GM23338 (cell line): ENCODE data around the gene PGM2. TPM values are rescaled to one million over a fixed set of nuclear protein-coding genes. Genes with fewer than 3 reads are reported as not detected.

Experiments used
- ATAC-seq: fragments of 200-7000 bp; cut with Tn5 transposase; 3 replicates; pipeline ENCODE4 v1.9.1; 2020
- DNase-seq: peaks from one replicate; pipeline ENCODE4 v3.0.0-alpha.2; 2015; ENCODE audit warnings: low spot score
- H2AFZ ChIP-seq: fragments of 200-600 bp; sonication (generic); 2 replicates; pipeline ENCODE4 v1.8.0; 2016; ENCODE audit warnings: antibody characterized with exemption, mild to moderate bottlenecking, moderate library complexity
- H3F3A ChIP-seq: fragments of 200-600 bp; sonication (generic); replicated peaks from 2 replicates; pipeline ENCODE4 v1.8.0; 2017; ENCODE audit warnings: antibody characterized with exemption, mixed run types, low read depth
- H3K27ac ChIP-seq: fragments of 200-600 bp; sonication (generic); 2 replicates; pipeline ENCODE4 v1.6.1; 2016; ENCODE audit warnings: low read depth
- H3K27me3 ChIP-seq: fragments of 200-600 bp; sonication (generic); 2 replicates; pipeline ENCODE4 v1.8.0; 2016; ENCODE audit warnings: mild to moderate bottlenecking, mixed run types, moderate library complexity; ENCODE audit not compliant: insufficient read depth
- H3K36me3 ChIP-seq: fragments of 200-600 bp; sonication (generic); 2 replicates; pipeline ENCODE4 v1.8.0; 2016; ENCODE audit warnings: mild to moderate bottlenecking; ENCODE audit not compliant: insufficient read depth
- H3K4me1 ChIP-seq: fragments of 200-600 bp; sonication (generic); 2 replicates; pipeline ENCODE4 v1.8.0; 2016; ENCODE audit warnings: mild to moderate bottlenecking, moderate library complexity; ENCODE audit not compliant: insufficient read depth
- H3K4me2 ChIP-seq: fragments of 200-600 bp; sonication (generic); 2 replicates; pipeline ENCODE4 v1.7.1; 2017; ENCODE audit warnings: mixed run types
- H3K4me3 ChIP-seq: fragments of 200-600 bp; sonication (generic); 2 replicates; pipeline ENCODE4 v1.6.1; 2016; ENCODE audit warnings: mixed run types
- H3K79me2 ChIP-seq: fragments of 200-600 bp; sonication (generic); replicated peaks from 2 replicates; pipeline ENCODE4 v1.8.0; 2017; ENCODE audit warnings: mild to moderate bottlenecking; ENCODE audit not compliant: insufficient read depth
- H3K9me2 ChIP-seq: fragments of 200-600 bp; sonication (generic); 2 replicates; pipeline ENCODE4 v1.8.0; 2017; ENCODE audit not compliant: insufficient read depth
- H4K20me1 ChIP-seq: fragments of 200-600 bp; sonication (generic); replicated peaks from 2 replicates; pipeline ENCODE4 v1.8.0; 2017; ENCODE audit warnings: mild to moderate bottlenecking; ENCODE audit not compliant: insufficient read depth
- H3K27ac Mint-ChIP-seq: 2 replicates; pipeline ENCODE4 v1.8.0; 2020; ENCODE audit warnings: inconsistent platforms, mild to moderate bottlenecking, moderate library complexity, mixed read lengths
- H3K27me3 Mint-ChIP-seq: 3 replicates; pipeline ENCODE4 v1.8.0; 2022; ENCODE audit warnings: low read depth, mild to moderate bottlenecking, moderate library complexity, mixed read lengths, inconsistent platforms; ENCODE audit not compliant: insufficient read depth, poor library complexity
- H3K36me3 Mint-ChIP-seq: 3 replicates; pipeline ENCODE4 v1.8.0; 2021; ENCODE audit warnings: low read depth, mild to moderate bottlenecking, inconsistent platforms, moderate library complexity, mixed read lengths
- H3K4me1 Mint-ChIP-seq: 3 replicates; pipeline ENCODE4 v1.8.0; 2020; ENCODE audit warnings: mild to moderate bottlenecking, inconsistent platforms, mixed read lengths
- H3K4me3 Mint-ChIP-seq: 3 replicates; pipeline ENCODE4 v1.8.0; 2021; ENCODE audit warnings: moderate library complexity, mild to moderate bottlenecking, inconsistent platforms, mixed read lengths
- H3K9me3 Mint-ChIP-seq: 3 replicates; pipeline ENCODE4 v1.8.0; 2020; ENCODE audit warnings: moderate library complexity, mild to moderate bottlenecking, inconsistent platforms, mixed read lengths
- CREB1 ChIP-seq: fragments of 250-450 bp; sonication (Bioruptor Pico); IDR thresholded peaks from 2 replicates; pipeline ENCODE4 v1.5.0; 2020; ENCODE audit warnings: low read depth, mild to moderate bottlenecking, moderate library complexity
- CTCF ChIP-seq, 2 experiments: fragments of 200-600 bp in 1 of 2; sonication (generic) in 1 of 2; conservative IDR thresholded peaks; 2 replicates each; pipeline versions ENCODE4 v1.5.1 to v1.6.1; 2016 to 2017; ENCODE audit warnings: antibody characterized with exemption in 2 of 2, low read depth in 2 of 2, mild to moderate bottlenecking in 2 of 2, moderate library complexity in 1 of 2
- ETS1 ChIP-seq: IDR thresholded peaks from 2 replicates; pipeline ENCODE4 v1.6.1; 2016; ENCODE audit warnings: antibody characterized with exemption
- EZH2 ChIP-seq: fragments of 200-600 bp; sonication (generic); IDR thresholded peaks from one replicate; pipeline ENCODE4 v1.8.0; 2017; ENCODE audit warnings: antibody characterized with exemption, mild to moderate bottlenecking, low read depth; ENCODE audit not compliant: unreplicated experiment
- JUNB ChIP-seq: IDR thresholded peaks from one replicate; pipeline ENCODE4 v1.6.1; 2016; ENCODE audit warnings: antibody characterized with exemption; ENCODE audit not compliant: unreplicated experiment
- NANOG ChIP-seq: IDR thresholded peaks from 2 replicates; pipeline ENCODE4 v1.6.1; 2016; ENCODE audit warnings: antibody characterized with exemption, borderline replicate concordance
- POLR2AphosphoS5 ChIP-seq: IDR thresholded peaks from 2 replicates; pipeline ENCODE4 v1.6.1; 2016; ENCODE audit warnings: antibody characterized with exemption, low read depth
- REST ChIP-seq: IDR thresholded peaks from one replicate; pipeline ENCODE4 v1.6.1; 2018; ENCODE audit warnings: antibody characterized with exemption; ENCODE audit not compliant: unreplicated experiment
- ZNF114 ChIP-seq: fragments of 250-450 bp; sonication (Bioruptor Pico); IDR thresholded peaks from 2 replicates; pipeline ENCODE4 v1.5.0; 2020; ENCODE audit warnings: mild to moderate bottlenecking, moderate library complexity
- ZNF331 ChIP-seq: fragments of 250-450 bp; sonication (Bioruptor Pico); IDR thresholded peaks from 2 replicates; pipeline ENCODE4 v1.5.0; 2020; ENCODE audit warnings: low read depth, mild to moderate bottlenecking, moderate library complexity
- polyA plus RNA-seq: library from polyadenylated mRNA; unstranded; fragments of >200 nt; fragmentation: Nextera tagmentation; extraction: Ambion mirVana; gene quantifications from 2 replicates; pipeline ENCODE4 v1.2.1, GENCODE V29; 2016
- total RNA-seq: library from RNA; depleted of rRNA; stranded (reverse); fragments of >200 nt; shearing (Covaris generic); gene quantifications from 2 replicates; pipeline ENCODE4 v1.2.3, GENCODE V29; 2014

Gene PGM2
- total and polyA plus RNA-seq, 2 experiments from 2014 or later: 11.4 to 30.8 TPM

- TF ChIP-seq REST: no peak
- no peak for TF ChIP-seq CREB1 (CRISPR knock-in tag)
- TF ChIP-seq JUNB: no peak
- no peak for TF ChIP-seq POLR2AphosphoS5
- no peak for TF ChIP-seq ZNF114 (CRISPR knock-in tag)
- TF ChIP-seq NANOG: no peak
- TF ChIP-seq ETS1: no peak
- no peak for TF ChIP-seq EZH2
- TF ChIP-seq ZNF331 (CRISPR knock-in tag): no peak
These were observed 21.4 kb upstream of the PGM2 start (continued) for GRCh38 chr4:37805091-37805490.

- no peak overlapping the region for H3K4me2 ChIP-seq
- no peaks in the 10 kb centered on the region for H4K20me1 ChIP-seq
- H3K27ac ChIP-seq: no peak overlapping the region
- Mint-ChIP-seq H3K27ac (no peak overlapping the region), H3K4me1 (peaks cover 9% of the 10 kb centered on the region), H3K27me3 (peaks cover 7% of the 10 kb centered on the region), H3K4me3 (no peak overlapping the region), H3K36me3 (no peaks in the 10 kb centered on the region), H3K9me3 (no peaks in the 10 kb centered on the region)
- no peaks in the 10 kb centered on the region for H3K36me3 ChIP-seq
- H3K4me3 ChIP-seq: no peak overlapping the region
- no peak overlapping the region for H2AFZ ChIP-seq
- H3K79me2 ChIP-seq: no peaks in the 10 kb centered on the region
- no peak for DNase-seq
- no peaks in the 10 kb centered on the region for H3K27me3 ChIP-seq
- no peaks in the 10 kb centered on the region for H3F3A ChIP-seq
- no peaks in the 10 kb centered on the region for H3K9me2 ChIP-seq
- no peak for ATAC-seq
- TF ChIP-seq NANOG (no peak), REST (no peak), CTCF (conservative IDR thresholded peaks at IDR 0.05; ENCODE audit: low read depth in 2 of 2) (no peak), ZNF331 (CRISPR knock-in tag) (no peak)
- peaks cover 19% of the 10 kb centered on the region for H3K4me1 ChIP-seq
These were observed 13.8 kb upstream of the PGM2 start for GRCh38 chr4:37812713-37813112.
